ENCODE data around the gene CETP. TPM values are rescaled to one million over a fixed set of nuclear protein-coding genes. Genes with fewer than 3 reads are reported as not detected.
A peak's percentile ranks its signal among the peaks of the same experiment; 100 is the strongest.

Gene CETP
- total RNA-seq, 4 donors from 2014 or later, result 0.19 to 0.32 (median 0.31) TPM; not detected in 1

GRCh38 chr16:56941092-56941491, 20.7 kb upstream of the CETP start:
- Histone ChIP-seq H3K36me3 (peaks cover 50 to 100% (median 52%) of the 10 kb centered on the region in 3 donors), H3K4me3 (no peak overlapping the region), H3K9me3 (no peaks in the 10 kb centered on the region), H3K4me1 (peaks cover 0 to 54% (median 6%) of the 10 kb centered on the region in 3 donors), H3K27ac (no peak overlapping the region), H3K27me3 (no peaks in the 10 kb centered on the region)
- intact Hi-C loops (cut with DNase I), result no loop called here
- TF ChIP-seq CTCF (IDR thresholded peaks at IDR 0.05) (no peak), POLR2A (IDR thresholded peaks at IDR 0.05) (no peak)
- 70 to 80% methylated on average over 2 of the region's 2 CpGs for WGBS, 2 donors
- no peak for DNase-seq

- no peaks in the 10 kb centered on the region for H3K27me3 ChIP-seq
- peaks cover 0 to 46% (median 1%) of the 10 kb centered on the region in 3 donors for H3K4me1 ChIP-seq
- DNase-seq, result no peak
- H3K27ac ChIP-seq, result no peak overlapping the region
- TF ChIP-seq POLR2A (IDR thresholded peaks at IDR 0.05) (no peak), CTCF (IDR thresholded peaks at IDR 0.05) (no peak)
- WGBS, 2 donors, result 68 to 81% methylated on average over 7 to 9 of the region's 9 CpGs
- H3K36me3 ChIP-seq, result peaks cover 49 to 96% (median 52%) of the 10 kb centered on the region in 3 donors
- intact Hi-C loops (cut with DNase I), result no loop called here
- H3K4me3 ChIP-seq, result no peak overlapping the region
- no peaks in the 10 kb centered on the region for H3K9me3 ChIP-seq
Observed at GRCh38 chr16:56941856-56942331, 19.9 kb upstream of the CETP start.

- H3K27me3 ChIP-seq, result no peaks in the 10 kb centered on the region
- no peak for TF ChIP-seq POLR2A (IDR thresholded peaks at IDR 0.05)
- intact Hi-C loops (cut with DNase I), result no loop called here
- WGBS, 2 donors, result 74% methylated on average over 6 of the region's 6 CpGs
- peaks cover 39 to 76% (median 42%) of the 10 kb centered on the region in 3 donors for H3K36me3 ChIP-seq
- H3K4me3 ChIP-seq, result no peak overlapping the region
- H3K4me1 ChIP-seq, result peaks cover 0 to 28% (median 0%) of the 10 kb centered on the region in 3 donors
- no peak overlapping the region for H3K27ac ChIP-seq
- DNase-seq, result no peak
- H3K9me3 ChIP-seq, result no peaks in the 10 kb centered on the region
Observed at GRCh38 chr16:56943761-56944375, 17.9 kb upstream of the CETP start.

GRCh38 chr16:56944954-56945839, 16.6 kb upstream of the CETP start:
- no peaks in the 10 kb centered on the region for H3K9me3 ChIP-seq
- intact Hi-C loops (cut with DNase I), result no loop called here
- peaks cover 0 to 17% (median 0%) of the 10 kb centered on the region in 3 donors for H3K4me1 ChIP-seq
- H3K27me3 ChIP-seq, result peaks cover 0 to 5% (median 0%) of the 10 kb centered on the region in 4 donors
- no peak for TF ChIP-seq POLR2A (IDR thresholded peaks at IDR 0.05)
- TF ChIP-seq CTCF (IDR thresholded peaks at IDR 0.05), result no peak
- DNase-seq, result no peak
- H3K4me3 ChIP-seq, result no peak overlapping the region
- peak overlapping the region in 1 of 4 donors; percentile 17 for H3K27ac ChIP-seq
- peaks cover 29 to 63% (median 31%) of the 10 kb centered on the region in 3 donors for H3K36me3 ChIP-seq
- 20 to 72% methylated on average over 1 to 2 of the region's 2 CpGs for WGBS, 2 donors

- peaks cover 22 to 55% (median 29%) of the 10 kb centered on the region in 3 donors for H3K36me3 ChIP-seq
- peaks cover 0 to 17% (median 0%) of the 10 kb centered on the region in 3 donors for H3K4me1 ChIP-seq
- WGBS, 2 donors, result 76 to 78% methylated on average over 11 to 12 of the region's 12 CpGs
Observed at GRCh38 chr16:56945847-56946527, 15.8 kb upstream of the CETP start.

More at GRCh38 chr16:56945847-56946527, 15.8 kb upstream of the CETP start:
- H3K27me3 ChIP-seq, result peaks cover 0 to 13% (median 0%) of the 10 kb centered on the region in 4 donors
- no peak overlapping the region for H3K4me3 ChIP-seq
- intact Hi-C loops (cut with DNase I), result no loop called here
- no peak for DNase-seq
- no peaks in the 10 kb centered on the region for H3K9me3 ChIP-seq
- no peak for TF ChIP-seq CTCF (IDR thresholded peaks at IDR 0.05)
- TF ChIP-seq POLR2A (IDR thresholded peaks at IDR 0.05), result no peak
- H3K27ac ChIP-seq, result no peak overlapping the region

All from esophagus squamous epithelium (tissue), 5 donors.